GM12878 (cell line): ENCODE results near the gene IER5. TPM values are rescaled to one million over a fixed set of nuclear protein-coding genes. Genes with fewer than 3 reads are reported as not detected.

Source experiments
- ATF2 ChIP-seq: IDR thresholded peaks from 2 replicates; pipeline ENCODE4 v1.6.1; 2012; ENCODE audit warnings: low read length, inconsistent platforms
- BACH1 ChIP-seq: fragments of 450-650 bp; IDR thresholded peaks from 2 replicates; pipeline ENCODE4 v1.6.1; 2017; ENCODE audit warnings: mild to moderate bottlenecking, borderline replicate concordance
- BCL11A ChIP-seq: IDR thresholded peaks from 2 replicates; pipeline ENCODE4 v1.6.1; 2011; ENCODE audit warnings: low read depth, low read length
- CHD1 ChIP-seq: IDR thresholded peaks from 2 replicates; pipeline ENCODE4 v1.6.1; 2012; ENCODE audit warnings: low read depth, low read length, improper control_type of control experiment
- CREB1 ChIP-seq: IDR thresholded peaks from 2 replicates; pipeline ENCODE4 v1.6.1; 2012; ENCODE audit warnings: low read depth, mild to moderate bottlenecking, inconsistent platforms
- CREM ChIP-seq: IDR thresholded peaks from 2 replicates; pipeline ENCODE4 v1.6.1; 2014; ENCODE audit warnings: antibody characterized with exemption, low read depth
- FOXK2 ChIP-seq: fragments of 450-650 bp; IDR thresholded peaks from 2 replicates; pipeline ENCODE4 v1.6.1; 2017; ENCODE audit warnings: mild to moderate bottlenecking, moderate library complexity
- IRF3 ChIP-seq: fragments of 450-650 bp; IDR thresholded peaks from 2 replicates; pipeline ENCODE4 v1.6.1; 2014; ENCODE audit warnings: mild to moderate bottlenecking
- PRDM15 ChIP-seq: fragments of 450-650 bp; formaldehyde crosslinking; IDR thresholded peaks from 2 replicates; pipeline ENCODE4 v1.4.0; 2020; ENCODE audit warnings: mild to moderate bottlenecking, moderate library complexity
- STAT3 ChIP-seq: IDR thresholded peaks from 2 replicates; pipeline ENCODE4 v1.6.1; 2011; ENCODE audit warnings: low read depth, low read length, improper control_type of control experiment
- SUPT20H ChIP-seq: IDR thresholded peaks from 2 replicates; pipeline ENCODE4 v1.6.1; 2011; ENCODE audit warnings: low read depth, mild to moderate bottlenecking, low read length, moderate library complexity, borderline replicate concordance; ENCODE audit not compliant: control insufficient read depth
- ZBED1 ChIP-seq: IDR thresholded peaks from 2 replicates; pipeline ENCODE4 v1.6.1; 2016; ENCODE audit warnings: borderline replicate concordance
- ZBTB11 ChIP-seq: fragments of 450-650 bp; formaldehyde crosslinking; IDR thresholded peaks from 2 replicates; pipeline ENCODE4 v1.5.0; 2022; ENCODE audit warnings: mild to moderate bottlenecking, missing genetic modification characterization
- ZNF384 ChIP-seq: IDR thresholded peaks from 2 replicates; pipeline ENCODE4 v1.6.1; 2012; ENCODE audit warnings: low read depth, mild to moderate bottlenecking, low read length, improper control_type of control experiment, borderline replicate concordance
- ZNF687 ChIP-seq: fragments of 450-650 bp; IDR thresholded peaks from 2 replicates; pipeline ENCODE4 v1.6.1; 2017; ENCODE audit warnings: mild to moderate bottlenecking, moderate library complexity
- polyA plus RNA-seq, 11 experiments: library from polyadenylated mRNA; depleted of rRNA in 4 of 11; unstranded in 6 of 11; stranded (reverse) in 5 of 11; fragments of >200 nt; fragmentation: Nextera tagmentation in 4 of 11; fragmentation: Illumina TruSeq in 1 of 11; extraction: Ambion mirVana in 4 of 11; extraction: Trizol in 1 of 11; gene quantifications; 1 replicate in 1 of 11; 2 replicates in 10 of 11; pipeline versions ENCODE4 v1.2.1 to v1.2.3, GENCODE V29; 2011 to 2016; ENCODE audit warnings: inconsistent platforms in 2 of 11, missing spikeins in 2 of 11, low read depth in 1 of 11
- total RNA-seq, 4 experiments: library from RNA; depleted of rRNA in 3 of 4; stranded (reverse); fragments of >200 nt in 3 of 4; fragmentation: Illumina TruSeq in 1 of 4; extraction: Trizol in 1 of 4; gene quantifications; 2 replicates each; pipeline versions ENCODE4 v1.2.1 to v1.2.3, GENCODE V29; 2013 to 2021

IER5 gene
- total and polyA plus RNA-seq, 10 of the 15 experiments (the other 5 are each of a cell fraction or from before 2014, with no cell fraction given) = 4.3 to 75.2 (median 30.5) TPM

- TF ChIP-seq IRF3 (no peak), ZBTB11 (CRISPR knock-in tag) (no peak), ZNF384 (no peak), ZNF687 (peak; percentile 76), CREB1 (no peak), ATF2 (no peak), PRDM15 (CRISPR knock-in tag) (no peak), CREM (peak; percentile 79), STAT3 (no peak), ZBED1 (peak; percentile 77; the same call in 1 of the 2 replicates), CHD1 (no peak), BCL11A (peak; percentile 90), FOXK2 (no peak), SUPT20H (no peak), BACH1 (peak; percentile 66; the same call in 1 of the 2 replicates)
Observed at GRCh38 chr1:181128592-181129497, 40.3 kb downstream of the IER5 start (continued).
